ENCODE data around the gene PRCP. TPM values are rescaled to one million over a fixed set of nuclear protein-coding genes. Genes with fewer than 3 reads are reported as not detected.

Gene PRCP
- total and polyA plus RNA-seq, 2 donors (not counting 1 experiment from before 2014, with no cell fraction given): 24.6 to 37.7 TPM

- Mint-ChIP-seq H3K4me3 (no peak overlapping the region), H3K27me3 (no peaks in the 10 kb centered on the region), H3K27ac (no peak overlapping the region), H3K4me1 (peaks cover 48% of the 10 kb centered on the region), H3K9me3 (ENCODE audit: insufficient read depth) (no peaks in the 10 kb centered on the region)
- no peak for ATAC-seq (ENCODE audit: low read depth)
- Histone ChIP-seq H3K27ac (ENCODE audit: low read length in 2 of 2) (no peak overlapping the region), H3K4me3 (ENCODE audit: control extremely low read depth in 1 of 5, extremely low read depth in 1 of 5, insufficient read depth in 1 of 5, low read depth in 2 of 5, low read length in 4 of 5) (no peak overlapping the region), H3K27me3 (replicated peaks in 1 of 4; ENCODE audit: control extremely low read depth in 1 of 4, control insufficient read depth in 3 of 4, insufficient read depth in 4 of 4, low read length in 3 of 4) (no peaks in the 10 kb centered on the region), H3K4me1 (ENCODE audit: control insufficient read depth in 2 of 2, insufficient read depth in 2 of 2, low read length in 2 of 2) (peaks cover 25 to 37% of the 10 kb centered on the region in 2 donors), H2AFZ (ENCODE audit: insufficient read depth, low read depth, low read length, poor library complexity, severe bottlenecking) (no peak overlapping the region), H3K9me3 (ENCODE audit: control extremely low read depth in 1 of 3, control insufficient read depth in 2 of 3, insufficient read depth in 1 of 3, low read length in 2 of 3) (no peaks in the 10 kb centered on the region), H3K9ac (ENCODE audit: low read length) (no peak overlapping the region), H3K4me2 (replicated peaks; ENCODE audit: low read depth, low read length, poor library complexity, severe bottlenecking) (no peak overlapping the region), H4K20me1 (ENCODE audit: control insufficient read depth, insufficient read depth, low read length, poor library complexity, severe bottlenecking) (no peaks in the 10 kb centered on the region), H3K36me3 (replicated peaks in 1 of 2; ENCODE audit: control extremely low read depth in 1 of 2, control insufficient read depth in 1 of 2, extremely low read depth in 1 of 2, insufficient read depth in 2 of 2, low read length in 1 of 2) (no peaks in the 10 kb centered on the region), H3K79me2 (ENCODE audit: control insufficient read depth, insufficient read depth, low read length) (peaks cover 23% of the 10 kb centered on the region)
- 100% methylated on average over 1 of the region's 3 CpGs for WGBS (ENCODE audit: insufficient coverage)
- intact Hi-C loops (cut with micrococcal nuclease): no loop called here
- TF ChIP-seq EZH2 (IDR thresholded peaks at IDR 0.05; ENCODE audit: borderline replicate concordance, insufficient read depth, low read depth, low read length, poor library complexity, severe bottlenecking) (no peak), CTCF (IDR thresholded peaks at IDR 0.05) (no peak)
- POLR2A ChIA-PET: no interaction called here
- CTCF ChIA-PET: interaction anchor here (0.8 to 12.3 kb wide), 6 partner anchors 8 to 345 kb away, joined by 3 to 135 read pairs (median 4); no protein-coding TSS in a partner anchor
- DNase-seq: no peak
These were observed 3.8 kb upstream of the PRCP start for GRCh38 chr11:82903843-82904586.

- CTCF ChIA-PET: interaction anchor here (2.7 to 12.3 kb wide), 3 partner anchors 35 to 346 kb away, joined by 8 to 135 read pairs (median 68); no protein-coding TSS in a partner anchor
- Histone ChIP-seq H3K9me3 (ENCODE audit: control extremely low read depth in 1 of 3, control insufficient read depth in 2 of 3, insufficient read depth in 1 of 3, low read length in 2 of 3) (no peaks in the 10 kb centered on the region), H3K27me3 (replicated peaks in 1 of 4; ENCODE audit: control extremely low read depth in 1 of 4, control insufficient read depth in 3 of 4, insufficient read depth in 4 of 4, low read length in 3 of 4) (no peaks in the 10 kb centered on the region), H3K27ac (ENCODE audit: low read length in 2 of 2) (no peak overlapping the region), H3K4me1 (ENCODE audit: control insufficient read depth in 2 of 2, insufficient read depth in 2 of 2, low read length in 2 of 2) (peaks cover 30 to 36% of the 10 kb centered on the region in 2 donors), H2AFZ (ENCODE audit: insufficient read depth, low read depth, low read length, poor library complexity, severe bottlenecking) (no peak overlapping the region), H3K4me2 (replicated peaks; ENCODE audit: low read depth, low read length, poor library complexity, severe bottlenecking) (no peak overlapping the region), H3K79me2 (ENCODE audit: control insufficient read depth, insufficient read depth, low read length) (peaks cover 34% of the 10 kb centered on the region), H3K36me3 (replicated peaks in 1 of 2; ENCODE audit: control extremely low read depth in 1 of 2, control insufficient read depth in 1 of 2, extremely low read depth in 1 of 2, insufficient read depth in 2 of 2, low read length in 1 of 2) (no peaks in the 10 kb centered on the region), H4K20me1 (ENCODE audit: control insufficient read depth, insufficient read depth, low read length, poor library complexity, severe bottlenecking) (no peaks in the 10 kb centered on the region), H3K9ac (ENCODE audit: low read length) (no peak overlapping the region), H3K4me3 (ENCODE audit: control extremely low read depth in 1 of 5, extremely low read depth in 1 of 5, insufficient read depth in 1 of 5, low read depth in 2 of 5, low read length in 4 of 5) (no peak overlapping the region)
- 82% methylated on average over 3 of the region's 3 CpGs for WGBS (ENCODE audit: insufficient coverage)
- DNase-seq: no peak
- intact Hi-C loops (cut with micrococcal nuclease): no loop called here
- ATAC-seq (ENCODE audit: low read depth): no peak
- Mint-ChIP-seq H3K4me3 (peak overlapping the region; percentile 100), H3K4me1 (peaks cover 45% of the 10 kb centered on the region), H3K9me3 (ENCODE audit: insufficient read depth) (no peaks in the 10 kb centered on the region), H3K27ac (no peak overlapping the region), H3K27me3 (no peaks in the 10 kb centered on the region)
- TF ChIP-seq EZH2 (IDR thresholded peaks at IDR 0.05; ENCODE audit: borderline replicate concordance, insufficient read depth, low read depth, low read length, poor library complexity, severe bottlenecking): no peak
- TF ChIP-seq CTCF (IDR thresholded peaks at IDR 0.05): no peak
- POLR2A ChIA-PET: no interaction called here
These were observed 2.6 kb upstream of the PRCP start for GRCh38 chr11:82902880-82903279.

Measured in B cell (primary cell).